AML-193 (cell line): Measurements from ENCODE around the gene TTC39A.

Experiments used
- DNase-seq, 2 experiments: peaks; one replicate each; lab custom pipeline; 2025; lab: John Stamatoyannopoulos, UW

TTC39A gene

DNA sequence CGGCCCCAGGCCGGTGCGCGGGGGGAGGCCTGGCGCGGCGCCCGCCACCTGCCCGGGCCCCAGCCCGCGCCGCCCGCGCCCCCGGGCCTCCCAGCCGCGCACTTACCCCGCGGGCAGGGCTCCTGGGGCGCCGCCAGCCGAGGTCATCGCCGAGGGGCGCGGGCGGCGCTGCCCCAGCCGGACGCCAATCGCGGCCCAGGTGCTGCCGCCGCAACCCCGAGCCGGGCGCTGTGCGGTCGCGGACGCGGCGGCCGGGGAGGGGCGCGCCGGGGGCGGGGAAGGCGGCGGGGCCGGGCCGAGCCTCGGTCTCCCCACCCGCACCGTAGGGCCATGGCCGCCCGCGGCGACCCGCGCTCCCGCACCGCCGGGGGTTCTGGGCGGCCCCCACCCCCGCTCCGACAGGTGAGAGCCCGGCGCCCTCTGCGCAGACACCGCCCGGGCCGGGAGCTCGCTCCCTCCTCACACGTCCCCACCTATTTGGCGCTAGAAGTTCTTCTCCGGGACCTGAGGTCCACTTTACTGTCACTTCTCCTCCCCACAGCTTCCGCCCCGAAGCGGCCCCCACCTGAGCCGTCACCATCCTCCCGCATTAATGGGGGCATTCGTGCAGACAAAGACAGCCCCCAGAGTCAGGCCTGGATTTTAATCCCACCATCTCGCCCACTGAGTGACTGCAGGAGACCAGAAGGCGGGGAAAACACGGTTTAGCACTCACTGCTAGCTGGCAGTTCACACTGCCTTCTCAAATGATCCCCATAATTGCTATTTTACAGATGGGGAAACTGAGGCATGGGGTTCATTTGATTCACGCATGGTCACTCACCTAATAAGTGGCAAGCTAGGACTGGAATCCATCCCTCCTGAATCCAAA lies at the start of gene TTC39A:
TTC39A (minus strand) TSS at position 232 of the 871 bp plus-strand sequence; CDS start at position 147, 85 bp downstream.
- no peak for DNase-seq

DNA sequence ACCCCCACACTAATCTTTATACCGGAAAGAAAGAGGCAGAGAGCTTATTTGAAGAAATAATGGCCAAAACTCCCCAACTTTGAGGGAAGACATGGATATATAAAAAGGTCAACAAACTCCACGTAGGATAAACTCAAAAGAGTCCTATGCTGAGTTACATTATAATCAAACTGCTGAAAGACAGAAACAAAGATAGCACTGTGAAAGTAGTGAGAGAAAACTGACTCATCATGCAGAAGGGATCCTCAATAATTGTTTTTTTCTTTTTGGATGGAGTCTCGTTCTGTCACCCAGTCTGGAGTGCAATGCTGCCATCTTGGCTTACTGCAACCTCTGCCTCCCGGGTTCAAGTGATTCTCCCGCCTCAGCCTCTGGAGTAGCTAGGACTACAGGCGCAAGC lies 48.5 kb upstream of the TTC39A start:
- no peak for DNase-seq

DNA sequence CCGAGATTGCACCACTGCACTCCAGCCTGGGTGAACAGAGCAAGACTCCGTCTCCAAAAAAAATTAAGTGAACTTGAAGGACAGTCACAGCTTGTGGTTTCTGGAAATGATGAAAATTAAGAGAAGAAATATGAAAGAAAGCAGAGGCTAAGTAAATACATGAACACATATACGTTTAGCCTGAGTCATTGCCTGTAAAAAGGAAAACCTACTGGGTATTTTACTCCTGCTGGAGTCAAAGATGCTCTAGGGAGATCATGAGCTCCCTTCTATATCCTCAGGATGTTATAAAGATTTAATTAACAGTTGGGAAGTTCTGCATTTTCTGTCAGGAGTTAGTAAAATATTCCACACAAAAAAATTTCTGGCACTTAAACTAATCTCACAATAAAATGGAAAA lies 43.5 kb upstream of the TTC39A start:
- DNase-seq, result no peak

DNA sequence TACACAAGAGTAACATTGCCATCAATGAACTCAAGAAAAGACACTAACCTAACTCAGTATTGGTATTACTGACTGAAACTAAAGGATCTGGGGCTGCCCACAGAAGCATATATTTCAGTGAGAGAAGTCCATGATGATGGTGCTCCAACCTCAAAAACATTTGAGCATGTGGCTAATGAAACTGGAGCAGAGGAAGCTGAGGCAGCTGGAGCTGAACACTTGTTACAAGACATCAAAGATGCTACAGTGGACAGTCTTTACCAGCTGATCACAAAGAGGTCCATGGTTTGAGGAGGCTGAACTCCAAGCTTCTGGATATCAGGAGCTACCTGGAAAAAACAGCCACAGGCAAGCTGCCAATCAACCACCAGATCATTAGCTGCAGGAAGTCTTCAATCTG lies 42.2 kb upstream of the TTC39A start:
- no peak for DNase-seq

DNA sequence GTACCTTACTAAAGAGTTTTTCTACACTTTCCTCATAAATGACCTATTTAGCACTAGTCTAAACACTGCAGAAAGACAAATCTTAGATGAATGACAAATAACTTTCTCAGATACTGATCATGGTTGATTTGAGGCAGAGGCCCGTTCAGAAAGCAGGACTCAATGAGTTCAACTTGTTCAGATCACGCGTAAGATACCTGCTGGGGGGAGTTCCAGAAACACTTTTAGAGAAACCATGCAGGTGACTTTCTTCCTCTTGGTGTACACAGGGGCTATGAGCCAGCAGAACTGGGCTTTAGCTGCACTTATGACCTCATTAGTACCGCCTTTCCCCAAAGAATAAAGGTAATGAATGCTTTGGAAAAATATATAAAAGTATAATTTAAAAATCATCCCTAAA lies 38.8 kb upstream of the TTC39A start:
- DNase-seq, result no peak

DNA sequence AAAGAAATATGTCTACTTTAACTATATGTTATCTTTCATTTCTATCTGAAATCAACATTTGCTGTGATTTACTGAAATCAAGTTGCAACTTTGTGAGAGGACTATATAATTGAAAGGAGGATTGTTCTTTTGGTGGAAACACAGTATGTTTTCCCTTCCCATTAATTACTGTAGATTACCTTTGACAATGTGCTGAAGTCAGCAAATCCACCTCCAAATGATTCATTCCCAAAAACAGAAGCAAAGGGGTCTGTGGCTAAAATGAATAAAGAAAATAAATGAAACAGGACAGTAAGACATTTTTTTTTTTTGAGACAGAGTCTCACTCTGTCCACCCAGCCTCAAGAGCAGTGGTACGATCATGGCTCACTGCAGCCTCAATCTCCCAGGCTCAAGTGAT lies 35.4 kb upstream of the TTC39A start:
- no peak for DNase-seq

DNA sequence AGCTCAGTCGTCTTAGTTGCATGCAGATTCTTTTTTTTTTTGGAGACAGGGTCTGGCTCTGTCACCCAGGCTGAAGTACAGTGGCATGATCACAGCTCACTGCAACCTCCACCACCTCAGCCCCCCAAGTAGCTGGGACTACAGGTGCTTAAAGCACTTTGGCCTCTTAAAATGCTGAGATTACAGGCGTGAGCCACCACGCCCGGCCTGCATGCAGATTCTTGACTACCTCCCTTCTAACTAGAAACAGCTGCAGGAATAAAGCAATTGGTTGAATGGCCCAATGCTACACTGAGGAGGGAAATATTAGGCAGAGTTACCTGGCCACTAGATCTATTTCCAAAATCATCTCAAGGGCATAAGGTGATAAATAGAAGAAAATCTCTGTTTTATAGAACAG lies 29.5 kb upstream of the TTC39A start:
- DNase-seq, result no peak

DNA sequence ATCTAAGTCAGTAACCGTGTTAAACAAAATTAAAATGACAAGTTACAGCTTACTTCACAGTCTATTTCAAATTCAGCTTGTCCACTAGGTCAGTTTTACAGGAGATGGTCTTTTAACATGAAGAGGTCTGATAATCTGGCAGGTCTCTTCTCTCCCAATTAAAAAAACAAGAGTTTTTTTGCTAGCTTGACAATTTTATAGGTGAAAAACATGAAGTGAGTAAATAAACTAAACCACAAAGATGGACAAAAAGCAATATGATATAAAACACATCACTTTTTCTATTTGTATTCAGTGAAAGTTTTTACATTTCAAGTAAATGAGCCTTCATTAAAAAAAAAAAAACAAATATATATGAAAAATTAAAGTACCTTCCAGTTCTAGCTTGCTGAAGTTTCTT lies 25.0 kb upstream of the TTC39A start:
- DNase-seq, result no peak

DNA sequence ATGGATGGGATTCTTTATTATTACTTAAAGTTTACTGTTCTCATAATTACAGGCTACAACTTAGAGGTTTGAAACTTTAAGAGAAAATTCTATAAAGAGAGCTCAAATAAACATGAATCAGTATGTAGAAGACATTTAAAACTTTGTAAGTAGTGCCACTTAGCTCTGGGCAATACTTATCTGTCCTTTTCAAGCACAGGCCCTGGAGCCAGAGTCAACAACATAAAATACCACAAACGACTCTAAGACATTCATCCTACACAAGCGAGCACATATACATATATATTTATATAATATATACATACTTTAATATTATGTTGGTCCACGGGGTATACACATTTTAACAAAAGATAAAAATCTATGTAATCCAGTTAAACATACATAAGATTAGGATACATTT lies 24.1 kb upstream of the TTC39A start:
- no peak for DNase-seq

DNA sequence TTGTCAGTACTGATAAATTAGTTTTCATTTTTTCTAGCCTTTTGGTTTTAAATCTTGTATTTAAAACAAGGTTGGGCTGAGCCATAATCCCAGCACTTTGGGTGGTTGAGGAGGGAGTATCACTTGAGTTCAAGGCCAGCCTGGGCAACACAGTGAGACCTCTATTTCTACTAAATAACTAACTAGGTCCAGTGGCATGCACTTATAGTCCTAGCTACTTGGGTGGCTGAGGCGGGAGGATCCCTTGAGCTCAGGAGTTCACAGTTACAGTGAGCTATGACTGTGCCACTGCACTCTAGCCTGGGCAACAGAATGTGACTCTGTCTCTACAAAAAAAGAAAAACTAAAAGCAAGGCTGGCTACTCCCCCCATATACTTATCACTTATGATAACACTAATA lies 21.5 kb upstream of the TTC39A start:
- DNase-seq, result no peak

DNA sequence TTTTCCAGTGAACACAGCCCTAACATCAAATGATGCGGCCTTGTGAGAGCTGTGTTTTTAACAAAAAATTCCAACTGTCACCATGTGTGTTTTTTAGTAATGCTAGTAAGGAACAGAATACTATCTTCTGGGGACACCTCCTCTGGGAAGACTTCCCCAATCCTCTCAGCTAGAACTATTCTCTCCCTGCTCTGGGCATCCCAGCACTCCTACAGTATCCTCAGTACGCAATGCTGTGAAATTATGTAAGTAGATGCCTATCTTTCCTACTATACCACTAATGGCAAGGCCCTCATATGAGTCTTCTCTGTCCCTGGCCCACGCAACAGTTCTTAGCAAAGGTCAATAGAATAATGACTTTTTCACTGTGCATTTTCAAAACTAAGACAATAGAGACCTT lies 19.5 kb upstream of the TTC39A start:
- DNase-seq, result no peak

DNA sequence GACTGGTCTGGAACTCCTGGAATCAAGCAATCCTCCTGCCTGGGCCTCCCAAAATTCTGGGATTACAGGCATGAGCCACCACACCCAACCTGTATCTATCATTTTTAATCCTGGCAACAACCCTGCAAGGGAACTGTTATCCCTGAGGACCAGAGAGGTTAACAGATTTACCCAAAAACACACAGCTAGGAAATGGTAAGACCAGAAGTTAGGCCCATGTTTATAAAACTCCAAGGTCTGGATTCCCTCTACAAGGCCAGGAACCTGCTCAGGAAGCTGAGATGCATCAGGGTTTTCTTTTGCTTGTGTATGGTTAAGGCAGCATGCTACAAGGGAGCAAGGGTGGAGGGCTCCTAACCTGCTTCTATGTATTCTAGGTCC lies 17.8 kb upstream of the TTC39A start:
- no peak for DNase-seq

DNA sequence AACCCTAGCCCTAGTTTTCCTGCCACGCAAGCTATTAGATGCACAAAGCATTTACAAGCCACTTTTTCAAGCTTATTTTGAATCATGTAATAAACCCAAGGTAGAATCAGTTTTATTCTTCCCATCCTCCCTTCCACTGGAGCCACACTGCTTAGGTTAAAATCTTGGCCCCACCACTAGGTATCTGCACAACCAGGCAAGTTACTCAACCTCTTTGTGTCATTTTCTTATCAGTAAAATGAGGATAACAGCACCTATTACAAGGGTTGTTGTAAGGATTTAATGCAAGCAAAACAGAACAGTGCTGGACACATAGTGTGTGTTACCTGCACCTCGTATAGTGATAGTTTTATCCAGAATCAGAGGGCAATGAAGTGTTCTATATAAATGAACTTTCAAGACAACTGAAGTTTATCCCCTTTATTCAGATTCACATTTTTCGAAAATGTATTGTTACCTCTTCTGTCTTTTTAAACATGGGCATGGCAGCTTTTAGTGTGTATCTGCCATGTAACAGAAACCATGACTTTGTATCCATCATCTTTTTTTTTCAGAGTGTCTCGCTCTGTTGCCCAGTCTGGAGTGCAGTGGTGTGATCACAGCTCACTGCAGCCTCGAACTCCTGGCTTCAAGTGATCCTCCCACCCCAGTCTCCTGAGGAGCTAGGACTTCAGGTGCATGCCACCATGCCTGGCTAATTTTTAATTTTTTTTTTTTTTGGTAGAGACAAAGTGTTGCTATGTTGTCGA lies 17.2 kb upstream of the TTC39A start:
- no peak for DNase-seq

DNA sequence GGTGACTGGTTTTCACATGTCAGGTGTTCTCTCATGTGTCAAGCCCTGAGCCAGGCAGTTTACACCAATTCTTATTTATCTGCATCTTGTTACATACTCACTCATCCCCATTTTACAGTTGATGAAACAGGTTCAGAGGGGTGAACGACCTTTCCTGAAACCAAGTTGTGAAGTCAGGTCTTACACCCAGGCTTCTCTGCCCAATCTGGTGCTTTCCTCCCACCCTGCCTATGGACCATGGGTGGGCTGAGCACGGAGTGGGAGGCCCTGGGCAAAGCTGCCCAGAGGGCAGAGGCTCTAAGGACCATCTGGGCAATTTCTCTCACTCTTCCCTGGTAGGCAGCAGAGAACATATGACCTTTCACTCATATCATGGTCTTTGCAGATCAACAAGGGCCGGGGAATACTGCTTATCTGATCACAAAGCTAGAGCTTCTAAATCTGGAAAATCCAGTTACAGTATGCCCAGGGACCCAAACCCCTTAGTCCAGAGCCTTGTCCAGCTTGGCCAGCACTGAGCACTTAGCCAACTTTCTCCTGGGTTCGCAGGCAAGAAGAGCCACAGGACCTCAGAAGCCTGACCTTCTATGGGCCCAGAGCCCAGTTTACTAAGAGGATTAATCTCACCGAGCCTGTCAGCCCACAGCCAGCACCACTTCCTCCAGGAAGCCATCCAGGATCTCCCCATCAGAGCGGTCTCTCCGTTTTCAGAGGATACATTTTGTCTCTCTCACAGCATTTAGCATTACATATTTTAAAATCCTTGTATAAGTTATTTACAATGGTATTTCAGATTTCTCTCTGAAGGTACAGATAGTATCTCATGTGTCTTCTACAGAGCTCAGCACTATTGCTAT lies 16.0 kb upstream of the TTC39A start:
- no peak for DNase-seq

DNA sequence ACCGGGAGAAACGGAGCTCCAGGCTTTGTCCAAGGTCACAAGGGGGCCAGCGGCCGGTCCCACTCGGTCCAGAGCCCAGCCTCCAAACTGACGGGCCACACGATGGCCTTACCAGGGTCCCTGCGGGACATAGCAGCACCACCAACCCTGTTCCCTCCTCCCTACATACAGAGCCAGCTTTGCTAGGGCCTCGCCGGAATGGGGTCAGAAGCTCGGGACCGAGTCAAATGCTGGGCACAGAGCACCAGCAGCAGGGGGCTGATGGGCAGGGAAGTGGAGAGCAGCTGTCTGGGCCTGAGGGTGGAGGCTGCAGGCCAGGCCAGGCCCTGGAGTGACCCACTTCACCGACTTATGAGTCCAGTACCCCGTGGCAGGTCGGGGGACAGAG lies 14.9 kb upstream of the TTC39A start:
- no peak for DNase-seq

DNA sequence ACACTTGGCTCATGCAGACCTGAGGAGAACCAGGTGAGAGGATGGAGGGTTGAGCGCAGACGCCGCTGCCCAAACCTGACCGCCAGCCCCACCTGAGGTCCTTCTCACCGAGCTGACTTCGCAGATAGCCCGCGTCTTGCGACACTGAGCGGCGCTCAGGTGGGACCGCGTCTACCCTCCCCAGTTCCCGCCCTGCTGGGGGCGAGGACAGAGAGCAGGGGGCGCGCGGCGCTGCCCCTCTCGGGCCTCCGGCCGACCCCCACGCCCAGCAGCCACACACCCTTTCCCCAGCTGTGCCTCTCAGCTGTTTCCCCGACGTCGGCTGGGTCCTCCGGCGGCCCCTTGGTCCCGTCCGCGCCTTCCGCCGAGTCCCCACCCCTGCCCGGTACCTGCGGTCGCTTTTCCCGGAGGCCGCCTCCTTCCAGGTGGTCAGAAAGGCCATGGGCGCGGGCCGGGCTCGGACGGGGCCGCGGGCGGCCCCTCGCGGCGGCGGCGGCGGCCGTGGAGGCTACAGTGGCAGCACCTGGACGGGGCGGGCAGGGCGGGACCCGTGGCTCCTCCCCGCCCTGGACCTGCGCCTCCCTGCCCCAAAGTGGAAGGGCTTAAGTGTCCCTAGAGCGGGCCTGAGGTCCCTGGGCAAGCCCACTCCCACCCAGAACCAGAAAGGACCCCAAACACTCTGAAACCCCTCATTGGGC lies 14.4 kb upstream of the TTC39A start:
- DNase-seq, result no peak

DNA sequence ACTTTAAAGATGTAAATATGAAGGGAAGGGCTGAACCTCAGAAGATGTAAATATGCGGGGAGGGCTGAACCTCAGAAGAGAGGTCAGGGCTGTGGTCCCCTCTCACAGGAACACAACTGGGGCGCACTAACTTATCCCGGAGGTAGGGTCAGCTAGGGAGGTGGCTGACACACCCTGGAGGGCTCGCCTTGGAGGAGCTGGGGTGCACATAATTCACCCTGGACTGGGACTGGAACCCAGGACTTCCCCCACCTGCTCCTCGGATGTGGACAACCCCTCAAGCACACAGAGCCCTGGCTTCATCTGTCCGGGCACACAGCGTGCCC lies 13.9 kb upstream of the TTC39A start:
- DNase-seq, result no peak

DNA sequence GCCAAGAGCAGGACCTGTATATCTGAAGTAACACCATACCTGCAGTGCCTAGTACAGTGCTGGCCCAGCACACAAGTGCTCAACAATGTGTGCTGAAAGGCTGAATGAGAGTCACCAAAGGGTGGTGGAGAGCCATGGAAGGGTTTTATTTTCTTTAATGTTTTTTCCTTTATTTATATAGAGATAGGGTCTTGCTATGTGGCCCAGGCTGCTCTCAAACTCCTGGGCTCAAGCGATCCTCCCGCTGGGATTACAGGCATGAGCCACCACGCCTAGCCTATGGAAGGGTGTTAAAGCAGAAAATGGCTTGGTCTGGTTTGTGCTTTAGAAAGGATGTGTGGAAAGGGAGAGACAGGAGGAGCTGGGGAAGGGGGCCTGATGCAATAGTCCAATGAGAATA lies 13.3 kb upstream of the TTC39A start:
- DNase-seq, result no peak

DNA sequence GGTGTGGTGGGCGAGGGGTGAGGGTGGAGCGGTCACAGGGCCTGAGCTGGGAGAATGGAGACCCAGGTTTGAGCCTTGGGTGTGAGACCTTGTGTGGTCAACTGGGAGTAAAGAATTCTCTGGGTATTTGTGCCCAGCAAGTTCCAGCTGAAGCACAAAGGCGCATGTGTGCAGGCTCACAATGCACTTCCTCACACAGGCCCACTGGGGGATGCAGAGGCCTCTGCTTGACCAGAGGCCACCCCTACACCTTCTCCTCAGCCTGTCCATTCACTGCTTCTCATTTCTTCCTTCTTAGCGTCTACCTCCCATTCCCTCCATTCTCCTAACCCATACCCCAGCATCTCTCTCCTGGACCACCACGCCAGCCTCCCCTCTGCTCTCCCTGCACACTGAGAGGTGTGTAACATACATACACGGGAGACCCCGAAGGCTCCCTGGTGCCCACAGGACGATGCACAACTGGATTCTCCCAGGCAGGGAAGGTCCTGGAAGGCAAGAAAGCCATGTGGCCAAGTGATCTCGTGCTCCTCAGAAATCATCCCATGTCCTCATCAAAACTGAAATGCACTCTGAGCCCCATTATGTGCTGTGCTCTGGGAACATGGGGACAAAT lies 12.3 kb upstream of the TTC39A start:
- no peak for DNase-seq

DNA sequence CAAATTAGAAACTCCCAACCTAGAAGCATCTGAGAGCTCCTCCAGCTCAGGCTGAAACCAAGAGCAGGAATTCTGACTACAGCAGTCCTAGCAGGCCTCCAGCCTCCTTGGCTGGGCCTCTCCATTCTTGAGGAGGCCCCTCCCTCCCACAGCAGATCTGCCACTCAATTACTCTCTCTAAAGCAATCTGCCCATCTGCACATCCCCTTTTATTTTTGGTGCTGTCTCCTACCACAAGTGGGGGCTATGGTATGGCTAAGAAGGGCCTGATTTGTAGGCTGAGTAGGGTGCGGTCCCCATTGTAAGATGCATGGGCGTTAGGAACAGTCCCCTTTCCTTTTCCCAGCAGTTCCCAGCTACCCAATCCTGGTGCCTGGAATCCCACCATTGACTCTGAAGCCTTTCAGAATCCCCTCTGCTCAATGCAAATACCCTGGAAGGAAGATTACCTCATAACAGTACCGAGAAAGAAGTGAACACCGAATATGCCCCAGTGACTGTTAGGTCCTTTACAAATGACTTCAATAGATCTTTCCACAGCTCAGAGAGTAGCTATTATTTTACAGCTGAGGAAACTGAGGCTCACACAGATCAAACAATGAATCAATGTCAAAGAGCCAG lies 11.6 kb upstream of the TTC39A start:
- no peak for DNase-seq

DNA sequence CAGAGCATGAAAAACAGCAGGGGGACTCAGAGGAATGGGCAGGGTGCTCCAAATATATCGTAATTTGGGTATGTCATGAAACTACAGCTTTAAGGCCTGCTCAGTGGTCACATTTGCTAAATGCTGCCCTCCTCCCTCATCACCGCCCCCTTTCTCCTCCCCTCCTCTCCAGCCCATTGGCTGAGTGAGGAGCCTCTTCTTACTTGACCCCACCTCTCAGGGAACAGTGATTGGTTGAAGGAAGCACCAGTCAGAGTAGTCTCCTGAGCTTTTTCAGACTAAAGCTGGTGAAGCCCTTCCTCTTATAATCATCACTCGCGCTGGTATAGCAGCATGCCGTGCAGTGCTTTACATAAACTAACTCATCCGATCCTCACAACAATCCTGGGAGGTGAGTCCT lies 10.0 kb upstream of the TTC39A start:
- no peak for DNase-seq
